HG03571 (cell line): Measurements from ENCODE around the gene RERE.
"Not testable (repeated sequence)": the region's sequence is repeated elsewhere in the genome, so short reads cannot be mapped to it uniquely, and the experiment has no call there.

Source experiments
- ATAC-seq: cut with Tn5 transposase; IDR thresholded peaks from one replicate; pipeline ENCODE4 v1.9.1; 2021; ENCODE audit not compliant: unreplicated experiment

Gene RERE

DNA sequence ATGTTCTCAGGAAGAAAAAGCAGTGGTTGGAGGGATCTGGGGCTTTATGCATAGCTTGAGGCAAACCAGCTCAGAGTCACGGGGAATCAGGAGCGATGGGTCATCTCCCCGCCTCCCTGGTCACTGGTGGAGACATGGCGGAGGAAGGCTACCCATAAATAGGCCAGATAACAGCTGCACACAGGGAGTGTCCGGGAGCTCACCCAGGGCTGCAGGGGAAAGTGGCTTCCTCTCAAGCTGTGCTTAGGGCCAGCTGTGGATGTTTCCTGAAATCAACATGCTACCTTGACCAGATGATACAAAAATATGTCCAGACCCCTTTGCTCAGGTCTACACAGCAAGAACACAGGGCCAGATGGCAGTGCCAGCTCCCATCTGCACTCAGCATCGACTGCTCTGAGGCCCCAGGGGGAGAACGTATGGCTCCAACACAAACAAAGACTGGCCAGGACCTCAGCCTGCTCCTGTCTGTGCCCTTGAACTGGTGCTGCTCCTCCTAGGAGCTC is 27.1 kb upstream of the RERE start:
- no peak for ATAC-seq

DNA sequence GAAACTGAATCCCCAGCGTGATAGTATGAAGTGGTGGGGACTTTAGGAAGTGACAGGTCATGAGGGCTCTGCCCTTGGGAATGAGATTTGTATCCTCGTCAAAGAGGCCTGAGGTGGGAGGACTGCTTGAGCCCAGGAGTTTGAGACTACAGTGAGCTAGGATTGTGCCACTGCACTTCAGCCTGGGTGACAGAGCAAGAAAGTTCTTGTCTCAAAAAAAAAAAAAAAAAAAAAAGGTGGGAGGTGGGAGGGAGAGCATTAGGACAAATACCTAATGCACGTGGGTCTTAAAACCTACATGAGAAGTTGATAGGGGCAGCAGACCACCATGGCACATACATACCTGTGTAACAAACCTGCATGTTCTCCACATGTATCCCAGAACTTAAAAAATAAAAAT is 24.0 kb upstream of the RERE start:
- no peak for ATAC-seq

DNA sequence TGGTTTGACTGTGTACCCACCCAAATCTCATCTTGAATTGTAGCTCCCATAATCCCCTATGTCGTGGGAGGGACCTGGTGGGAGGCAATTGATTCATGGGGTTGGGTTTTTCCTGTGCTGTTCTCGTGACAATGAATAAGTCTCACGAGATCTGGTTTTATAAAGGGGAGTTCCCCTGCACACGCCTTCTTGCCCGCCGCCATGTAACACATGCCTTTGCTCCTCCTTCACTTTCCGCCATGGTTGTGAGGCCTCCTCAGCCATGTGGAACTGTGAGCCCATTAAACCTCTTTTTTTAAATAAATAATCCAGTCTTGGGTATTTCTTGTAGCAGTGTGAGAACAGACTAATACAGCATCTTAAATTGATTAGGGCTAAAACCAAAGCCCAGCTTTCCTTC is 22.6 kb upstream of the RERE start:
- no peak for ATAC-seq

DNA sequence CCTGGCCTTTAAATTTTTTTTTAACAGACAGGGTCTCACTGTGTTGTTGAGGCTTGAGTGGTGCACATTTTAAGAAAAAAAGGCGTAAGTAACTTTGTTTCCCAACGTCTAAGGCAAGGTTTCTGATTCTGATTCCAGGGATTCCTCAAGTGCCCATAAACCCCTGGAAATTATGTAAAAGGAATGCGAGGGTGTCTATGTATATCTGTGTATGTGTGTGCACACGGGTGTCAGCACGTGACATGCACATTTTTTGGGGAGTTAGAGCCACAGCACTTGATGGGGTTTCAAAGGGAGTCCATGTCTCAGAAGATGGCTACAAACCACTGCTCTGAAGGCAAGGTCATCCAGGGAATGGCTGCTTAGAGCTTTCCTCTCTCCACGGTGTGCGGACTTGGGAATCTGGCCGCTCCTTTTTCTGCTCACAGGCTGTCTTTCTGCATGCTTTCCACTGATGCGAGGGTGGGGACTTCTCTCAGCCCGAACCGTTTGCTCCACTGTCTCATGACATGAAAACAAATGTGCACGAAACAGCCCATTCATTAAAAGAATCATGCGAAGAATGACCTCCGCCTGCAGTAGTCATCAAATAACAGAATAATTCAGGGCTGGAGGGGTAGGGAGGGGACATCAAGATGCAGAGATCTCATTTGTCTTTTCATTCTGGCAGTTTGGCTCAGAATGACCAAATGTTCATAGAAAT is 18.7 kb upstream of the RERE start:
- ATAC-seq, result no peak

DNA sequence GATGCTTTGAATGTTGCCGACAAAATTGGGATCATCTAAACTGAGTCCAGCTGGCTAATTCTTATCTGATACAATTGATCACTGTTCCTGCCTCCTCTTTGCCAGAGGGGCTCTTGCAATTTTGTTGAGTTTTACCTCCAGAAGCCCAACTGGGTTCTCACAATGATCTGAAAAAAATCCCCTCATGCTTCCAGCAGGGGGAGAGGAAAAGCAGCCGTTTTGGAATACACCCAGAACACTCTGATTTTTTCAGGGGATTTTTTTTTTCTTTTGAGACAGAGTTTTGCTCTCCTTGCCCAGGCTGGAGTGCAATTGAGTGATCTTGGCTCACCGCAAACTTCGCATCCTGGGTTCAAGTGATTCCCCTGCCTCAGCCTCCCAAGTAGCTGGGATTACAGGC is 13.9 kb upstream of the RERE start:
- ATAC-seq, result no peak

DNA sequence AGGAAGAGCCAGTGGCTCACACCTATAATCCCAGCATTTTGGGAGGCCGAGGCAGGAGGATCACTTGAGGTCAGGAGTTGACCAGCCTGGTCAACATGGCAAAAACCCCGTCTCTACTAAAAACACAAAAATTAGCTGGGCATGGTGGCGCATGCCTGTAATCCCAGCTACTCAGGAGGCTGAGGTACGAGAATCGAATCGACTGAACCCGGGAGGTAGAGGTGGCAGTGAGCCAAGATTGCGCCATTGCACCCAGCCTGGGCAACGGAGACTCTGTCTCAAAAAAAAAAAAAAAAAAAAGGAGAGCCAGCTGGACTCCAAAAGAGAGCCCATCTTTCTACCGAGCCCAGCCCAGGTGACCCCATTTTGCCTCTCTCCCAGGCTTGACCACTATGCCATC is 13.3 kb upstream of the RERE start:
- not testable (repeated sequence) for ATAC-seq

DNA sequence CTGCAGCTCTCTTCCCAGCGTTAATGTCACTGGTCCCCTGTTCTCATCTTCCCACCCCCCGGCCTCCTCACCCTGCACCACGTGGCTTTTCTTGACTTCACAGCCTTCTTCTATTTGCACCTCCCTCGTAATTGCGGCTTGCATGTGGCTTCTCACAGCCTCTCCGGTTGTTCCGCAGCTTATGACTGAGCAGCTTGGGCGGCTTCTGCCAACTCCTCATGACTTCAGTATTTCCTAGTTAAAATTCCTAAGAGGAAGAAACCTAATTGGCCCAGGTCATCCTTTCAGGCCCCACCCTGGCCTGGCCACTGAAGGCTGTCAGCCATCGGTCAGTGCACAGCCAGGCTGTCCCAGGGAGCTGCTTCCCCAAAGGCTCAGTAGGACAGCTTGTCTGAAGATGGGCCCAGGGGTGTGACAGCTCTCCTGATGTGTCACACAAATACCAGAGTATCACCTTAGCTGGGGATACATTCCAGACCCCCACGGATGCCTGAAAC is 8.6 kb upstream of the RERE start:
- no peak for ATAC-seq

DNA sequence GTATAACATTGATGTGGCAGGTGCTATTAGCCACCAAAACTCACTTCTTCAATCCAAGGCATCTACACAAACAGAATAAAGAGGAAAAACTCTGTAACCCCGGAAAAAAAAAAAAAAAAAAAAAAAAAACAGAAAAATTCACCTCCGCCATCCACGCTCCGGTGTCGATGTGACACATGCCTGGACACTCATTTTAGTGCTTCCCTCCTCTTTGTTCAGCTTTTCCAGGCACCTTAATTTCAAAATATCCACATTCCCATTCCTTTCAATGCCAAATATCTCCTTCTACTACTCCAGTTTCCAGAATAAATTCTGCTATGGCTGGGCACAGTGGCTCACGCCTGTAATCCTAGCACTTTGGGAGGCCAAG is 5.8 kb upstream of the RERE start:
- ATAC-seq, result no peak

DNA sequence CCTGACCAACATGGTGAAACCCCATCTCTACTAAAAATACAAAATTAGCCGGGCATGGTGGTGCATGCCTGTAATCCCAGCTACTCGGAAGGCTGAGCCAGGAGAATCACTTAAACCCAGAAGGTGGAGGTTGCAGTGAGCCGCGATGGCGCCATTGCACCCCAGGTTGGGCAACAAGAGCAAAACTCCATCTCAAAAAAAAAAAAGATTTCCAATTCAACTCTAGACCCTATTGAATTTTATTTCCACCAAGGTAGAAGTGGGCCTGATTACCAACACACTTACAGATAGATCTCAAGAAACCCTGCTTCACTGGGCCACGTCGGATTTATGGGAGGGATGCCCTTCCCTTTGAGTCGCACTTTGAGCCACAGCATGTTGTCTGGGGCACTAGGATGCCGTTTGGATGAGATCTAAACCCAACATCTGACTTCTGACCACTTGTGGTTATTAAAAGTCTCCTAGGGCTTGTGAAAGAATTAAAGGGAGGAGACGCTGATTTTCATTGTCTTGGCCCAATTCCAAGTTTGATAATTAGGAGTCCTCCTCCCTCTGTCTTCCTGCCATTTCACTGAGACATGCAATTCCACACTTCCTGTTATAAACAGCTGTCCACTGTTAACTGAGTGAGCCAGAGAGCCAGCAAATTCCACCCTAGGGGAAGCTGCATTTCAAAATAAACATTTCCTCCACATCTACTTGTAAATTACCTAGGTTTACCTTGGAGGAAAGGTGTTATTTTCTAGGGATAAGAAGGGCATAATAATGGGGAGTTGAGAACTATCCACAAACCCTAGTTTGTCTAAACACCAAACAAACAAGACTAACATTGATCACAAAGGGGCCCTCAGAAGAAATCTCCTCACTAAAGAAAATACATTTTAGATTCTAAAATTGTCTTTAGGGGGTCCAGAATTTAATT is 5.2 kb upstream of the RERE start:
- no peak for ATAC-seq

DNA sequence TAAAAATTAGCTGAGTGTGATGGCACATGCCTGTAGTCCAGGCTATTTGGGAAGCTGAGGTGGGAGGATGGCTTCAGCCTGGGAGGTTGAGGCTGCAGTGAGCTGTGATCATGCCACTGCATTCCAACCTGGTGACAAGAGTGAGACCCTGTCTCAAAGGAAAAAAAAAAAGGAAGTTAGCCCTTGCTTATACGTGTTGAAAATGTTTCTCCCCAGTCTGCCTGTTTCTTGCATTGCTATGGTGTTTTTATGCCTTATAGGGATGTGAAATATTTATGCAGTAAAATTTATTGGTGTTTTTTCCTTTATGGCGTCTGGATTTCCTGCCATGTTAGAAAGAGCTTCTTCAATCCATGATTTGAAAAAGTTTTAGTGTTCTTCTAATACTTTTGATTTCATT is 3.6 kb upstream of the RERE start:
- no peak for ATAC-seq

DNA sequence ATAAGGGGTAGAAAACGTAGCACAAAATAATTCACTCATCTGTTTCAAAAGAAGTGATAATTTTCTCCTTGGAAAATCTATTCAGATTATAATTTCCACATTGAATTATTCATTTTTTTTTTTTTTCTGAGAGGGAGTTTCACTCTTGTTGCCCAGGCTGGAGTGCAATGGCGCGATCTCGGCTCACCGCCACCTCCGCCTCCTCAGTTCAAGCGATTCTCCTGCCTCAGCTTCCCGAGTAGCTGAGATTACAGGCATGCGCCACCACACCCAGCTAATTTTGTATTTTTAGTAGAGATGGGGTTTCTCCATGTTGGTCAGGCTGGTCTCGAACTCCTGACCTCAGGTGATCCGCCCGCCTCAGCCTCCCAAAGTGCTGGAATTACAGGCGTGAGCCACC is 1.3 kb upstream of the RERE start:
- not testable (repeated sequence) for ATAC-seq

DNA sequence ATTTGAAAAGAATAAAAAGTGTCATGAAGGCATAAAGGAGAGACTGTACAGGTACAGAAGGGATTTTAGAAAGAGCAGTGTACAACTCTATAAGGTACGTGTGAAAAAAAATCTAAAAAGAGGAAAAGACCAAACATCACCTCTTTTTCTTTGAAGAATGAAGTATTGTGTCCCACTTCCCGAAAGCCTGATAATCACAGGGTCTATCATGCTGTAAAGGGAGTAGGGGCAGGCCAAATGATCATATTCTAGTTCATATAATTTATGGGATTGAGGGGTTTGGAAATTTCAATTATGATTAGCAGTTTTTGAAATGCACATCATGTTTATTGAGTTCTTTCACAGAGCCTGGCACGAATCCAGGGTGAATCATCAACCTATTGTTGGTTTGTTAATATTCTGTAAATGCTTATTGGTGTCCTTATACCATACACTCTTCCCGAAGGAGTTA is 910 bp upstream of the RERE start:
- no peak for ATAC-seq

DNA sequence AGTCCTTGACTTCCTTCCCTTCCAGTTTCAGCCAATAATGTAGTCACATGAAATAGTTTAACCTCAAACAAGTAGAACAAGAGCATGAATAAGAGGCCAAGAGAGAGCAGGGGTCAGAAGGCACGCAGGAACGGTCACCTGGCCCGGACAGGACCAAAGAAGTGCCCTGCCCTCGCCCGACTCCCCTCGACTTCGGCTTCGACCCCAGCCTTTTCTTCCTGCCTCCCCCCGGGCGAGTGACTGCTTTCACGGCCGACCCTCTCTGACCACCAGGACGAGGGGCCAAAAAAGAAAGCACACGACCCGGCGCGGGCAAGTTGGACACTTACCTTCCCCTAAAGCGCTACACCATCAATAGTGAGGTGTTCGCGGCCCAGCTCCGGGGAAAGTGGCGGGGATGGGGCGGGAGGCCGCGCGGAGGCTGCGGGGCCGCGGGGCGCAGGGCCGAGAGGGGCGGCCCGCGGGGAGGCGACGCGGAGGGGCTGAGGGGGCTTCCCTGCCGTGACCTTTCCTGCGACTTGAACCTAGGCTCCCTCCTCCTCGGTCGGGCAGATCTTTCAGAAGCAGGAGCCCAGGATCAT is 519 bp downstream of the RERE start:
- peak; percentile 21 for ATAC-seq

DNA sequence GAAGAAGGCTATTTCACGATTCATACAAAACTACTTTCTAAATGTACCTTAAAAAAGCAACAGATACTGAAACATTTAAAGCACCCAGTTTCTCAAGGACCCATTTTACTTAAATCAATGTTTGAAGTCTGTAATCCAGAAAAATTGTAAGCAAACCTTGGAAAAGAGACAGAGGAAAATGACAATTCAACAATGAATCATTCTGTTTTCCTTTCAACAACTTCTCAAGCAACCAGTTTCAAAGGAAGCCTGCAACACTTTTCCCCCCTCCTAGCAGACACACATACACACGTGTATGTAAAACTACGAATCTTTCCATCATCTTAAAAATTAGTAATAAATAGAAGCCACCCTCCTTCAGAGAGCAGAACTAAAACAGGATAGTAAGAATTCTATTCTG is 1.2 kb downstream of the RERE start:
- no peak for ATAC-seq

DNA sequence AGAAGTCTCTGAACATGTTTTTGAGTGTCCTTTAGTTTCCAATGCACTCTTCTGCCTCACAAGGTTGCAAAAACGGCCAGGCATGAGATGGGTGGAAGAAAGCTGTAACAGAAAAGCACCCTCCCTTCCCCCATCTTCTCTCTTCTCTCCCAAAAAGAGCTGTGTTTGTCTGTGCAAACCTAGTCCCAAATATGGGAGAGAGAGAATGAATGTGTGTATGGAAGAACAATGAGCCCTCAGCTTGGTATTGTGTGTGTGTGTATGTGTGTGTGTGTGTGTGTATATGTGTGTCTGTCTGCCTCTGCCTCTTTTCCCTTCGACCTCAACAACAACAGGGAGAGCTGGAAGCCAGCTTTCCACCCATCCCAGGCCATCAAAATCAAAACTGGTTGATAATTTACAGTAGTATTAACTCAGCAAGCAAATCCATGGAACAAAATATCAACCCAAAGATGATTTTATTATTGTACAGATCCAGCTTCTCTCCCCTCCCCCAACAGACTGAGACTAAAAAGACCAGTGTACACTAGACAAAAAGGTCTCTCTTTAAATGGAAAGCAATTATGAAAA is 1.8 kb downstream of the RERE start:
- no peak for ATAC-seq

DNA sequence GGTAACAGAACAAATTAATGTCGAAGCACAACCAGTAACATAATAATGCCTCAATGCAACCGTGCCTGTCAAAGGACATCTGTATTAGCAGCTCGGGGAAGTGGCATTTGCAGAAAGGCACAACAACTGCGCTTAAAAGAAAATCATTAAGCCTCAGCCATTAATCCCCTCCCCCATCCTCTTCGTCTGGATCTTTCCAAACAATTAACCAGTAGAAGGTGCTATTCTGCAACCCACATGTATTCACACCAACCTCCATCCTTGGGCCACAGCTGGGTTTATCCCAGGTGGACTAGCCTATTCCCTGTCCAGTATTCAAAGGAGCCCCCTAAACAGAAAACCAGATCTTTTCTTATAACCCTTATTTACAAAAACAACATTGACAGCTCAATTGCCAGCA is 2.6 kb downstream of the RERE start:
- ATAC-seq, result no peak

DNA sequence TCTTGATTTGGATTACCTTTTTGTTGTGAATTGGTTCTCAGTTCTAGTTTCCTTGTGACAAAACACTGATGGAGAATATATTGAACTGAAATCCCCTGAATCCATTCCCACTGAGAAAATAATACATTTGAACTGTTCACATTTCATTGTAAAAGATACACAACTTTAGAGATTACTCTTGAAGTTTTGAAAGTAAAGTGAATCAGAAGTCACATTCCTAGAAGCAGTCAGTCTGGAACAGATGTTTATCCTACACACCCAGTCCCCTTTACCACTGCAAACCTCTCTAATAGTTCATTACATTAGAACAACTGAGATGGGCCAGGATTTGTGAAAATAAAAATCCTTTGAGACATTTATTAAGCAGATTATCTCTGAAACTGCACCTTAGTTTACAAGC is 3.4 kb downstream of the RERE start:
- no peak for ATAC-seq

DNA sequence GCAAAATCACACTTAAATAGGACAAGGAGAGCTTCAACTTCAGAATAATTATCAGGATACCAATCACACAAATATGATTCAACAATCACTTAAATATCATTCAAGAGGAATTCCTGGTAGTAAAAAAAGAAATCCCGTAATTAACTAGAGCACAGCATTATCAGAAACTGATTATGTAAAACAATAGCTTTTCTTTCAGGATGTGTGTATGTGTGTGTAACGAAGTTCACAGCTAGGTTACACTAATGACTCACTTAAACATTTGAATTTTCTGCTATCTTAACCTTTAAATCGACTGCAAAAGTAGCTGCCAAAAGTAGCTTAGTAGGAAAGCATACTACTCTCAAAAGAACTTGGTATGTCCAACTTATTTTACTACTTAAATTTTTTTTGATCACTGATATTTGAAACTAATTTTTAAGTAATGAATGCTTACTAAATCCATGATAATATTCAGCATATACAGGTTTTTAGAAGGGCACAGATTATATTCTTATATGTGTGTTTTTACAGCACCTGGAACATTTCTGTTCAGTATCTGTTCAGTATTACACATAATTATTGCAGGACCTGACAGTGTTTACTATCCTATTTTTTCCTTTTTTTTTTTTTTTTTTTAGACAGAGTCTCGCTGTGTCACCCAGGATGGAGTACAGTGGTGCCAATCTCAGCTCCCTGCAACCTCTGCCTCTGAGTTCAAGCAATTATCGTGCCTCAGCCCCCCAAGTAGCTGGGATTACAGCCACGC is 4.2 kb downstream of the RERE start:
- ATAC-seq, result no peak

DNA sequence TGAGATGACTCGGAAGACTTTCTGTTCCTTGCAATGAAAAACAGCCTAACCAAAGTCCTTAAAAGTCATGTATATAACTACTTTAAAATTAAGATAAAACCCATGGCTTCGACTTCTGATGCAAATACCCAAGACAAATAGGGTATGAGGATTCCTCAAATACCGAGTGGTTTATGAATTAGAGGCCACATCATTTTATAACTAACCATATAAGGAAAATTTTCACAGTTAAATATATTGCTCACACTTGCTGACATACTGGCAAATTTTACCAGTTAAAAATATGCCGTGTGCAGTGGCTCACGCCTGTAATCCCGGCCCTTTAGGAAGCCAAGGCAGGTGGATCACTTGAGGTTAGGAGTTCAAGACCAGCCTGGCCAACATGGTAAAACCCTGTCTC is 5.4 kb downstream of the RERE start:
- ATAC-seq, result no peak

DNA sequence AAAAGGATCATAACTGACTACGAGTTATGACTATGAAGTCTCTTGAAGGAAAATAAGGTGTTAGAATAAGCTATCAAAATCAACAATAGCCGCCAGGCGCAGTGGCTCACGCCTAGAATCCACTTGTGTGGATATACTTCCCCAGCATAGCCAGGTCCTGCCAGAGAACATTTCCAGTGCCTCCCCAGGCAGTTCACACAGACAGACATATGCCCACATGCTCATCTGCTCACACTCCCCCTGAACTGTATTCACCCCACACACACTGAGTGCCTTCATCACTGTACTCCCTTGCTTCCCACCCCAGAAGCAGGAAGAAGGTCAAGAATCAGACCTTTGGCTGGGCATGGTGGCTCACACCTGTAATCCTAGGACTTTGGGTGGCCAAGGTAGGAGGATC is 6.5 kb downstream of the RERE start:
- no peak for ATAC-seq

DNA sequence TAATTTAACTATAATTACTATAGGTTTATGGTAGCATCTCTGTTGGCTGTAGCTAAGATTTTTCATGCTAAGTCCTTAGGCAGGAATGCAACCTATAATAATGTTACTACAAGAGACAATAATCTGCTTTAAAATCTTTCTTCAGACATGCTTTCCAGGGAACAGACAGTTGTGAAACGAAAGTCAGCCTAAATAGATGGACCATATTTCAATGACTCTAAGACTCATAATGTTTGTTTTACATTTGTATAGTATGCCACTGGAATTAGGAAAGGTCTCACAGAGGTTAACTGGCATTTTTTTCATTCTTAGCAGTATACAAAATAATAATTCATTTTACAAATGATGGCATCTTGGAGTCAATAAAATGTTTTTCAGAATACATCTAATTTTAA is 8.1 kb downstream of the RERE start:
- ATAC-seq, result no peak
